Activated CD4-positive, CD25-positive, alpha-beta regulatory T cell treated with anti-CD3 and anti-CD28 coated beads, Interleukin-2, amount 50 U/mL, for 24 hours (primary cell): ENCODE data around the gene NOTCH4.
"Not testable (repeated sequence)": the region's sequence is repeated elsewhere in the genome, so short reads cannot be mapped to it uniquely, and the experiment has no call there.

Experiments used
- ATAC-seq, 2 donors: fragments of 150-1000 bp; cut with Tn5 transposase; one replicate each; pipeline ENCODE4 v1.10.0; 2021; ENCODE audit warnings: mild to moderate bottlenecking in 1 of 2, moderate library complexity in 1 of 2

Gene NOTCH4

DNA sequence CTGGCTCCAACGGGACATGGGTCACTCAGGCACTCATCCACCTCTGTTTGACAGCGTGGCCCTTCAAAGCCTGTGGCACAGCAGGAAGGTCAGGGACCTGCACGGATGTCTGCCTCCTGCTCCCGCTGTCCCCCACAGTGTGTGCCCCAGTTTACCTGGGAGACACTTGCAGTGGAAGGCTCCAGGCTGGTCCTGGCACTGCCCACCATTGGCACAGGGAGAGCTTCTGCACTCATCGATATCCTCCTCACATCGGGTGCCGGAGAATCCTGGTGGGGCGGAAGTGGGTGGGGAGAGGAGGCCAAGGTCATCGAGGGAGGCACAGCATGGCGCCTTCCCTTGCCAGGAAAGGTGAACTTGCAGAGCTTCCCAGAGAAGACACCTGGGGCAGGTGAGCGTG lies 6.9 kb downstream of the NOTCH4 start:
- ATAC-seq: no peak

DNA sequence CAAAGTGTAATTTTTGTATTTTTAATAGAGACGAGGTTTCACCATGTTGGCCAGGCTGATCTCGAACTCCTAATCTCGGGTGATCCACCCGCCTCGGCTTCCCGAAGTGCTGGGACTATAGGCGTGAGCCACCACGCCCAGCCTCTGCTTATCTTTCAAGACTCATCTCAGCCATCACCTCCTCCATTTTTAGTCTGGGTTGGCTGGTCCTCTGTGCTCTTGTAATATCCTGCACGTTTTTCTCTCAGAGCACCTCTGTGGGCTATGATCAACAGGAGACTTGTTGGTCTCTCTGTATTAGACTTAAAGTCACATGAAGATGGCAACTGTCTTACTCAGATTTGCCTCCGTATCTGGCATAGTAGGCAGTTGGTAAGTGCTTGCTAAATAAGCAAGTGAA lies 7.6 kb downstream of the NOTCH4 start:
- ATAC-seq: no peak

DNA sequence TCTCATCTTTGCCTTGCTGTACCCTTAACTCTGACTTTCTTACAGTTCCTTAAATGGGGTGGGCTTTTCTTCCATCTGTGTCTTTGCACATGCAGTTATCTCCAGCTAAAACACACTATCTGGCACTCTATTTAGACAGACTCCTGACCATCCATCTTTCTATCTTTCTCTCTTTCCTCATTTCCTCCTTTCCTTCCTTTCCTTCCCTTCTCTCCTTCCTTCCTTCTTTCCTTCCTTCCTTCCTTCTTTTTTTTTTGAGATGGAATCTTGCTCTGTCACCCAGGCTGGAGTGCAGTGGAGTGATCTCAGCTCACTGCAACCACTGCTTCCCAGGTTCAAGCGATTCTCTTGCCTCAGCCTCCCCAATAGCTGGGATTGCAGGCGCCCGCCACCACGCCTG lies 8.2 kb downstream of the NOTCH4 start:
- ATAC-seq: no peak

DNA sequence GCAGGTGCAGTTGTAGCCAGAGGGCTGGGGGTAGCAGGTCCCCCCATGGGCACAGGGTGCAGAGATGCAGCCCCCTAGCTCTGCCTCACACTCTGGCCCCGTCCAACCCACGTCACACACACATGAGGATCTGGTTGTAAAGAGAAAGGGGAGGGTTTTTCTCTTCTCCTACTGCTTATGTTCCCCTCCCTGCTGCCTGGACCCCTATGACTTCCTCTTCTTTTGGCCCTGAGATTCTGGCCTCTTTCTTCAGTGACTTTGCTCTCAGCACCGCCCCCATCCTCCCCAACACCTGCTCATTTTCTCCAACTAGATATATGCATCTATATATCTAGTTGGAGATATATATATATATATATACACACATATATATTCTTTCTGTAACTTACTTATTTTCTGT lies 9.7 kb downstream of the NOTCH4 start:
- no peak for ATAC-seq

DNA sequence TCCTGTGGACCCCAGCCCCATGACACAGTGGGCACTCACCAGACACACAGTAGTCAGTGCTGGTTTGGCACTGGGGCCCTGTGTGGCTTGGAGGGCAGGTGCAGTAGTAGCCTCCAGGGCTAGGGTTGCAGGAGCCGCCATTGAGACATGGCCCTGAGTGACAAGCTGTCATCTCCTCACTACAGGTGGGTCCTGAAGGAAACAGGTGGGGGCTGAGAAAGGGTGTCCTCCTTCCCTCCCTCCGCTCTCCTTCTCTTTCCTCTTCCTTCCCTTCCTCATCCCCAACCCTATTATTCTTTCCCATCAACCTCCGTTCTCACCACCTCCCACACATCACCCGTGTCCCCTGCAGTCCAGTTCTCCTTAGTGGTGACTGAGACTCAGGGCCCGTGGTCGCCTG lies 10.2 kb downstream of the NOTCH4 start:
- ATAC-seq: no peak

DNA sequence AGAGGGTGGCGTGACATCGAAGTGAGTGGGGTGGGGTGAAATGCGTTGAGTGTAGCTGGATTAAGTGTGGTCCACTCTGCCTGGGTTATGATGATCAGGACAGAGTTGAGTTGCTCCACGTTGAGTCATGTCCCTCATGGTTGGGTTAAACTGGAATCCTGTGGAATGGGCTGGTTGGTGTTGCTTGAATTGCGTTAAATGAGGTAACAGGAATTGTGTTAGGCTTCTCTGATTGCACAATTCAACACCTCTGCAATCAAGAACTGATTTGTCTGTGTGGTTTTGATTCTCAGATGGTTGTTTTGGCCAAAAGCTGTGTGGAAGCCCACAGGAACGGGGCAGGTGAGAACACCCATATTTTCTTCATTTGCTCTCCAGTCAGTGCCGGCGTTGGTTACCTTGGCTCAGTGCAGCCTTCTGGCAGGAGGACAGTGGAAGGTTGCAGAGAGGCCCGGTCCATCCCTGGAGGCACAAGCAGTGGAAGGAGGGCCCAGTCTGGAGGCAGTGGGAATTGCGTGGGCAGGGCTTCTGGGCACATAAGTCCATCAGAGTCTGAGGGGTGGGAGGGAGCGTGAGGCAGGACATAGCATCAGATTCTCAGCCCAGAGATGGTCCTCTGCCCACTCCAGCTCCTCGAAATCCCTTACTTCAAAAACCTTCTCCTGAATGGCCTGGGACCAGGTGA lies 11.6 kb downstream of the NOTCH4 start:
- no peak for ATAC-seq

DNA sequence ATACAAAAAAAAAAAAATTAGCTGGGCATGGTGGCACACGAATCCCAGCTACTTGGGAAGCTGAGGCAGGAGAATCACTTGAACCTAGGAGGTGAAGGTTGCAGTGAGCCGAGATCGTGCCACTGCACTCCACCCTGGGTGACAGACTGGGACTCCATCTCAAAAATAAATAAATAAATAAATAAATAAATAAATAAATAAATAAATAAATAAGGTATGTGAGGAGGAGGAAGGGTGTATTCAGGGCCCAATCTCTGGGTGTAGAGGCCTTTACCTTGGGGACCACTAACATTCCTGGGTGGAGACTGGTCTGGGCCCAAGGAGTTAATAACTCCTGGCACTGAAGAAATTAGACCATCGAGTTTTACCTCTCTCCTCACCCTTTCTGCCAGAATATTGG lies 12.4 kb downstream of the NOTCH4 start:
- ATAC-seq: not testable (repeated sequence)

DNA sequence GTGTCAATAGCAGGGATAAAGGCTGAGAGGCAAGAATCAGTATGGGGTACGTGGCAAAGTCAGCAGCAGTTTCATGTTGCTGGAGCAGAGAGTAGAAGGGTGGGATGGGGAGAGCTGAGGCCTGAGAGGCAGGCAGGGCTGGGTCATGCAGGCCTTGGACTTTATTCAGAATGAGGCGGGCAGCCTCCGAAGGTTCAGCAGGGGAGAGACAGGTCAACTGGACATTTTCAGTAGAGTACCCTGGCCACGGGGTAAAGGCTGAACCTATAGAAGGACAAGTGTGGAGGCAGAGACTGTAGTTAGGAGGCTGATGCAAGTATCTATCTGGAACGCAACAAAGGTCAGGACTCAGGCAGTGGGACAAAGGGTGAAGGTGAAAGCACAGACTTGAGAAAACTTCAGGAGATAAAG lies 13.7 kb downstream of the NOTCH4 start:
- no peak for ATAC-seq

DNA sequence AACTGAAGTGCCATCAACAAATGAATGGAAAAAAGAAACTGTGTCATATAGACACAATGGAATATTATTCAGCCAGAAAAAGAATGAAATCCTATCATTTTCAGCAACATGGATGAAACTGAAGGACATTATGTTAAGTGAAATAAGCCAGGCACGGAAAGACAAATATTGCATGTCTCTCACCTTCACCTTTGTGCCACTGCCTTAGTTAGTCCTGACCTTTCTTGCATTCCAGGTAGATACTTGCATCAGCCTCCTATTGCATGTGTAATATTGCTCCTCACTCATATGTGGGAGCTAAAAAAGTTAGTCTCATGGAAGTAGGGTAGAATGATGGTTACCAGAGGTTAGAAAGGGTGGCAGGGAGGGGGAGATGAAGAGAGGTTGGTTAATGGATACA lies 14.9 kb downstream of the NOTCH4 start:
- no peak for ATAC-seq

DNA sequence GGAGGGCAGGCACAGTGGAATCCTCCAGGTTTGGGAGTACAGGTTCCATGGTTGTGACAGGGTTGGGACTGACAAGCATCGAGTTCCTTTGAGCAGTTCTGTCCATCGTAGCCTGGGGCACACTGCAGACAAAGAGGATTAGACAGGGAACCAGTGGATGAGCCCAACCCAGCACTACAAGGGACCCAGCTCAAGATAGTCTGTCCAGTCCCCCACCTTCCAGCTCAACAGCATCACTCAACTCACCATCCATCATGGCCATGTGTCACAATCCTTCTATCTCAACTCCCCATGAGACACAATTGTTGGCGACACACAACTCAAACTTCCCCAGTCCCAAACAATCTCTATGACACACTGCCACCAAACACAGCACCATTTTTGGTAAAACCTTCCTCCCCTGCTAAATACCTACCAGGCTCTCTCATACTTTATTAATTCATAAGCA lies 19.6 kb downstream of the NOTCH4 start:
- ATAC-seq: no peak

DNA sequence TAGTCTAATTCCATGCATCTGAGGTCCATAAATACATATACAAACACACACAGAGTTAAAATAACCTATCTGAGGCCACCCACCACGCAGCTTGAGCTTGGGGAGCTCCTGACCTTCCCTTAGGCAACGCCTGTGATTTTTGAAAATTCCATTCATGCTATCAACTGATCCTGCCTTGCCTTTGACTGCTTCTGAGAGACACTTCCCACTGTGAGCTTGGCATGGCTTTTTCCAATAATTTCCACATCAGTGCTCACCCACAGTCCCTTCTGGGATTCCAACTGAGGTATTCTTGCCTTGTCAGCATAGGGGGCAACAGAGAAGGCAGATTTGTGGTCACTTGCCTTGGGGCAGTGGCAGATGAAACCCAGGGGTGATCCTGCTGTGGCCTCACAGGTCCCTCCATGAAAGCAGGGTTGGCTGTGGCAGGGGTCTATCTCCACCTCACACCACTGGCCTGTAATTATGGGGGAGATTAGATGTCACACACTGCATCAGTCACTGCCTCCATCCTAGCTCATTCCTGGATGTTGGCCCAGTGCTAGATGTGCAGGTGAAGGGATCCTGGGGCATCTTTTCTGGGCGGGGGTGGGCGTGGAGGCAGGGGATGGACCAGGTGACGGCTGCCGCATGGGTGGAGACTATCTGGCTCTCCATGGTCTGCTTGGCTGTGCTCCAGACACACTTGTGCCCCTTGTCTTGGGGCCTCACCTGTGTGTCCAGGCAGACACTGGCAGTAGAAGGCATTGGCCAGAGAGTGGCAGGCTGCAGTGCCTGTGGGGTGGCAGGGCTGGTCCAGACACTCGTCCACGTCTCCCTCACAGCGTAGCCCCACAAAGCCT lies 20.2 kb downstream of the NOTCH4 start:
- ATAC-seq: no peak

DNA sequence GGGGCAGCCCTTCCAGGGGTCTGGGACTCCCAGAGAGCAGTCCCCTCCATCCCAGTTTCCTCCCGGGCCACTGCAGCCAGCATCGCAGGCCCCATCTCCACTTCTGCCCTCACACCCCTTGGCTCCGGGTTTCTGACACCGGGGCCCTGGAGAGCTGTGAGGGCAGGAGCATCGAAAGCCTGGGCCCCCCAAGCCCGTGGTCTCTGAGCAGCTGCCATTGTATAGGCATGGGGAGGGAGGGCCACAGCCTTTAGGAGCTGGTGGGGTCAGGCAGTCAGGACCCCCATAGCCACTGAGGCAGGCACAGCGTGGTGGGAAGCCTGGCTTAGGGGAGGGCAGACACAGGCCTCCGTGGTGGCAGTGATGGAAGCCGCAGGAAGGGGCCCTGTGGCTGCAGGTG lies 21.7 kb downstream of the NOTCH4 start:
- ATAC-seq: no peak

DNA sequence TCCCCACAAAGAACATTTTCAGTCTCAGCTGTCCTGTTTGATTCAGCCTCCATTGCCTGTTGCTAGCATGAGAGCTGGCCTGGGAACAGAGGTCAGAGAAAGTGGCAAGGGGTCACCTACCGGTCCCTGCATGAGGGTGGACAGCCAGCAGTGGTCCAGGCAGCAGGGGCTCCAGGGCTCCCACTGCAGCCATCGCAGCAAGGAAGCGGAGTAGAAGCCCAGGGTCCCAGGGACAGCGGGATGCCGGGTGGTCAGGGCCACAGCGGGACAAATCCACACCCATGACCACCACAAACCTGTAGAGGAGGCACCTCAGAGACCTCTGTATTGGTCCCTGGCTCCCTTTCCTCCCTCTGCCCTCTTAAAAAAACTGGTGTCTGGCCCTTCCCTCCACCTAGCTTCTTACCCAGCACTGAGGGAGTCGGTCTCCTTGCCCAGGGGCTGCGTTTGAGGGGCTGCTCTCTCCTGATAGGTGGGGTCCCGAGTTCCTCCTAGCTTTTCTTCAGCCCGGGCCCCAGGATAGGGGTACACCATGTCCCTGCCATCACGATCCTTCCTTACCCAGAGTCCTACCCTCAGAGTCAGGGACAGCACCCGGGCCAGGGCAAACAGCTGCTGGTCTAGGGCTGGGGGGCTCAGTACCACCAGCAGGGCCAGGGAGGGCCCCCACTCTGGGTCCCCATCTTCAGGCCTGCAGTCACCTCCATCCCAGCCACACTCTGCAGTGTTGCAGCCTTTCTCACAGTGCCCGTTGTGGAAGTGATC lies 23.0 kb downstream of the NOTCH4 start:
- no peak for ATAC-seq

DNA sequence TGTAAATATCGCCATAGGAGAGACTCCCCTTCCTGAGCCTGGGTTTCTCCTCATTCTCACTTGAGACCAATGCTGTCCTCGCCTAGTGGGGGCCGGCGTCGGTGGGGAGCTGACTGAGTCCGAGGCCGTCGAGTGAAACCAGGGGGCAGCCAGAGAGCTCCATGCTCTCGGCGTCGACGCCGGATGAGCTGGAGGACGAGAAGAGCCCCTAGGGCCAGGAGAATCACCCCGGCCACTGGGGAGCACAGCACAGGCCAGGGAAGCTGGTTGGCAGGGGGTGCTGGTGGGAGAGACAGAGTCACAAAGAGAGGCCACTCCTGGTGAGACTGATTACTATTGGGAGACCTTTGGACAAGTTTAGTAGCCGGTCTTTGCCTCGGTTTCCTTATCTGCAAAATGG lies 25.0 kb downstream of the NOTCH4 start:
- ATAC-seq: no peak

DNA sequence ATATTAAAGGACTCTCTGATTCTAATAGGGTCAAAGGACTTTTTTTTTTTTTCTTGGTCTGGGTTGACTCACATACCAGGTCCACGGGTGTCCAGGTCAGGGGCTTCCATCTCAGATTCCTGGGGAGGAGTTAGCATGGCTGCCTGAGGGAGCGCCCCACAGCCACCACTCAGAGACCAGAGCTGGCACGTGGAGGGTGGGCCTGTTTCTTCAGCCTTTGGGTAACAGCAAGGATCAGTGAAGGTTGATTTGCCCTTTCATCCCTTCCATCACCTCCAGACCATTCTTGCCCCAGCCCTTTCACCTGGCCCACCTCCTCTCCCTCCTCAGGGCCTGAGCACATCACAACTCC lies 25.5 kb downstream of the NOTCH4 start:
- no peak for ATAC-seq

DNA sequence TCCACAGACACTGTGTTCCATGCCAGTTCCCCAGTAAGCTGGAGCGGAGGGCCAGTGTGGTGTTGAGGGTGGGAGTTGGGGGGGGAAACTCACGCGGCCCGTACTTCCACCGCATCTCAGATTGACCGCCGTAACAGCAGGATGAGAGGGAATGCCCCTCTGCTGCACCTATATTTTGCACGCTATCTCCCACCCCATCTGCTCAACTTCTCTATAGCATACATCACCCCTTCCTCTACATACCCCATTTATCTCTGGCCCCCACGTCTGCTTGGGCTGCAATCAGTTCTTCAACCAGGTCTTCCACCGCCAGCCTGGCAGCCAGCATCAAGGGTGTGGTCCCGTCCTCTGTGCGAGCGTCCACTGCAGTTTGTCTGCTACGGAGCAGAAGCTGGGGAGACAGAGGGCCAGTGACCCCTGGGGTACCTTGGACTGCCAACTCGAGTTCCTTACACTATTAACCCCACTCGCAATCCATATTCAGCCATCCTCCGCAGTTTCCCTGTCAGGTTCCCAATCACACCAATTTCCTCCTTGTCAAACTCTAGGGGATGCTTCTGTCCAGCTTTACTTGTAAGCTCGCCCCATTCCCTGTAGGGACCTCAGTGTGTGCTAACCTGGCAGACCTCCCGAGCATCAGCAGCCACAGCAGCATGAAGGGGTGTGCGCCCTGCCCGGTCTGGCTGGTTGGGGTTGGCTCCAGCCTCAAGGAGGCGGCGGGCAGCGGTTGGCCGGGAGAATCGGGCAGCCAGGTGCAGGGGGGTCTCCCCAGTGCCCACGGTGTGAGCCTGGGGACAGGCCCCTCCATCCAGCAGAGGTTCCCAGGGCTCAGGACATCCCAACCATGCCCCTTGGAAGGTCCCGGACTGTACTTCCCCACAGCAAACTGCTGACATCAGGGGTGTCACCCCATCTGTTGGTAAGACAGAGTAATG lies 26.9 kb downstream of the NOTCH4 start:
- no peak for ATAC-seq

DNA sequence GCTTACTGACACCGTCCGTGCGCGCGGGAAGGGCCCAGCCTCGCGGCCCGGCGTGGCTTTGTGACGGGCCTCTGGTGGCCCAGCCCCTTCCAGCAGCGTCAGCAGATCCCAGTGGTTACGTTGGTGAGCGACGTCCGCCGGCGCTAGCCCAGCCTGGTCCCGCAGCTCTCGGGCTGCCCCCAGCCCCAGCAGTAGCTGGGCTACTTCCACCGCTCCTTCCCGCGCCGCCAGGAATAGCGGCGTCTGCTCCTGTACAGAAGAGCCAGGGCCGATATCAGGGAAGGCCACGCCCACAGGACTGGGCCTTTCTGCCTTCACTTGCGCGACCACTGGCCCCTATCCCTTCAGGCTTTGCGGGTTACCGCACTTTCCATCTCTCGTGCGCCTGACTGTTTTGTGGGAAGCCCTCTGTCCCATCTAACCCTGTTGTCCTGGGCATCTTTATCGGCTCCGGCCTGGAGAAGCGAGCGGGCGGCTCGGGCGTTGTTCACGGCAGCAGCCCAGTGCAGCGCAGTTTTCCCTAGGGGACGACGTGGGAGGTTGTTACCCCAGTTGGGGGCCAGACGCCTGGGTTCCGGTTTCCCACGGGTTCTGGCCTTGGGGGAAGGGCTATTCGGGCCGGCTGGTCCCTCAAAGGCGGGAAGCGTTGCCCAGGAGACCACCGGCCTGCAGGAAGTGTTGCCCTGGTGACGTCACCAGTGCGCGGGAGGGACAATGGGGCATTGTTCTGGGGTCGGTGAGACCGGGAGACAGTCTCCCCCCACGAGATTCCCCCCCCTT lies 27.8 kb downstream of the NOTCH4 start:
- ATAC-seq: peak; percentile 86 to 90

DNA sequence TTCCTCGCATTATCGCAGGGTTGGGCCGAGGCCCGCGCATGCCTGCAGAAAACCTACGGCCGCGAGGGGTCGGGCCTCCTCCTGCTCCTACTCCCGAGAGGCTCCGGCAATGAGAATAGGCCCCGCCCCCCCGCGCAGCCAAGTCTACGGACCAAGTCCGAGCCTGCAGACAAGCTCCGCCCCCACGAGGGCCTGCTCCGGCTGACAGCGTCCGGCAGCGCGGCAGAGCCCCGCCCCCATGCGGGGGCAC lies 28.3 kb downstream of the NOTCH4 start:
- peak; percentile 89 to 90 for ATAC-seq

DNA sequence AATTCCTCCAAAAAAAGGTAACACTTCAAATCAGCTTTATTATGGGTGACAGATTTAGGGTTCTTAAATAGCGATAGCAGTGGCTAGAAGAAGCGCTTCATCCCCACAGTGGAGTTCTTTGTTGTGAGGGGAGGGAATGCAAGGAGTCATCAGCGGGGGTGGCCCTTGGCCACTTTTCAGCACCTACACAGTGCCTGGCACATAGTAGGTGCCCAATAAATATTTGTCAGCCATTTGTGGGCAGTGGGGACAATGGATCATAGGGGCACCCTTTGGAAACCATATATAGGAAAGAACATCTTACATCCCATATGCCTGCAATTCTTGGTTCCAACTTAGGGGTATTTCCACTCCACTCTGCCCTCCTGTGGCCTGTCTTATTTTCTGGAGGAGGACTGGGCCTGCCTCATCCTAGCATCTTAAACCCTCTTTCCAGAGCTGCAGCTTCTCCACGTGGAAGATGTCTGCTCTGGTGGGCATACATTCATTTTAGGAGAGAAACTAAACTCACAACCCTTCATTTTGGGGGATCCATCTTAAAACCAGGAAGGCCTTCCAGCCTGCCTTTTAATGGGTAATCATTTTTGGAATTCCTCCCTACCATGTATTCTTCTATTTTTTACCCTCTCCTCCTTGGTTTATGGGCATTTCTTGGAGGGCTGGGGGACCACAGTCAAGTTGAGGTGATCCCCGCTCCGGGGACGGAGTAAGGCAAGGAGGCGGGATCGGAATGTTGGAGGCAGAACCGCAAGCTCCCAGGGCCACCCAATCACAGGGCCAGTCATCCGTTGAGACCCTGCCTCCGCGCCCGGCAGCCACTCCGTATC lies 28.8 kb downstream of the NOTCH4 start:
- no peak for ATAC-seq

DNA sequence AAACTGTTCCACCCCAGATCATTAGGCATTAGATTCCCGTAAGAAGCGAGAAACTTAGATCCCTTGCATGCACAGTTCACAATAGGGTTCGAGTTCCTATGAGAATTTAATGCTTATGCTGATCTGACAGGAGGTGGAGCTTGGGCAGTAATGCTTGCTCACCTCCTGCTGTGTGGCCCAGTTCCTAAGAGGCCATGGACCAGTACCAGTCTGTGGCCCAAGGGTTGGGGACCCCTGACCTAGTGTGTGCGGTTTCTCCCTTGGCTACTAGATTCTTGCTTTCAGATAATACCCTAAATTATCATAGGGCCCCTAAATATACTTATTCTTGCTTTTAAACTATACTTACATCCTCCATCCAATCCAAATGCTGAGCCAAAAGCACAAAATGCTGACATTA lies 29.5 kb downstream of the NOTCH4 start:
- no peak for ATAC-seq

DNA sequence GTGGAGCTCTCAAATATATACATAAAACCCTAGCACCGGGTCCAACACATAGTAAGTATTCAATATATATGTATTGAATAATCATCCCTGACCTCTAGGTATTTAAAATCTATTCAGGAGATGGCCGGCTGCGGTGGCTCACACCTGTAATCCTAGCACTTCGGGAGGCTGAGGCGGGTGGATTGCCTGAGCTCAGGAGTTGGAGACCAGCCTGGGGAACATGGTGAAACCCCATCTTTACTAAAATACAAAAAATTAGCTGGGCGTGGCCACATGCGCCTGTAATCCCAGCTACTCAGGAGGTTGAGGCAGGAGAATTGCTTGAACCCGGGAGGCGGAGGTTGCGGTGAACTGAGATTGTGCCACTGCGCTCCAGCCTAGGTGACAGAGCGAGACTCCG lies 30.8 kb downstream of the NOTCH4 start:
- not testable (repeated sequence) for ATAC-seq
